Natural killer cell (primary cell): ENCODE data around the gene RBM25. TPM values are rescaled to one million over a fixed set of nuclear protein-coding genes. Genes with fewer than 3 reads are reported as not detected.

Experiments
- ATAC-seq, 3 donors: fragments of 150-1000 bp in 2 of 3; fragments of 200-7000 bp in 1 of 3; cut with Tn5 transposase; 1 replicate in 1 of 3; 2 replicates in 2 of 3; pipeline ENCODE4 v1.10.0; 2021; ENCODE audit warnings: mild to moderate bottlenecking in 2 of 3, moderate library complexity in 2 of 3
- DNase-seq, 2 donors: peaks; one replicate each; pipeline versions ENCODE4 v3.0.0 to v3.0.0-alpha.2; 2013 to 2021; ENCODE audit warnings: mixed read lengths in 1 of 2
- H3K27ac ChIP-seq: one replicate; pipeline ENCODE4 v1.5.1; 2013; ENCODE audit warnings: mild to moderate bottlenecking, low read length
- H3K27me3 ChIP-seq: one replicate; pipeline ENCODE4 v1.6.1; 2013; ENCODE audit warnings: low read length; ENCODE audit not compliant: control insufficient read depth, insufficient read depth
- H3K36me3 ChIP-seq: one replicate; pipeline ENCODE4 v1.6.1; 2013; ENCODE audit warnings: low read length; ENCODE audit not compliant: control insufficient read depth, insufficient read depth
- H3K4me1 ChIP-seq: one replicate; pipeline ENCODE4 v1.6.1; 2013; ENCODE audit warnings: low read length; ENCODE audit not compliant: control insufficient read depth, insufficient read depth
- H3K4me3 ChIP-seq: one replicate; pipeline ENCODE4 v1.5.1; 2013; ENCODE audit warnings: low read length
- H3K9me3 ChIP-seq: one replicate; pipeline ENCODE4 v1.6.1; 2013; ENCODE audit warnings: low read length; ENCODE audit not compliant: control insufficient read depth, insufficient read depth
- H3K27ac Mint-ChIP-seq, 2 donors: one replicate each; pipeline ENCODE4 v1.8.0; 2022; ENCODE audit warnings: mild to moderate bottlenecking in 2 of 2, mixed read lengths in 2 of 2, moderate library complexity in 1 of 2
- H3K27me3 Mint-ChIP-seq, 2 donors: one replicate each; pipeline ENCODE4 v1.8.0; 2022; ENCODE audit warnings: low read depth in 2 of 2, mixed read lengths in 2 of 2
- H3K36me3 Mint-ChIP-seq: one replicate; pipeline ENCODE4 v1.8.0; 2022; ENCODE audit warnings: mixed read lengths
- H3K4me1 Mint-ChIP-seq, 2 donors: one replicate each; pipeline ENCODE4 v1.8.0; 2022; ENCODE audit warnings: mixed read lengths in 2 of 2
- H3K4me3 Mint-ChIP-seq: one replicate; pipeline ENCODE4 v1.8.0; 2022; ENCODE audit warnings: mild to moderate bottlenecking, moderate library complexity, mixed read lengths
- H3K9me3 Mint-ChIP-seq, 2 donors: one replicate each; pipeline ENCODE4 v1.8.0; 2022; ENCODE audit warnings: mixed read lengths in 2 of 2
- WGBS: methylation state at CpG from one replicate; pipeline ENCODE4 v1.1.7; 2013; ENCODE audit warnings: missing lambda C conversion rate; ENCODE audit not compliant: insufficient coverage; 5-methylcytosine and 5-hydroxymethylcytosine counted together
- intact Hi-C: fragments of 100-400 bp; cut with micrococcal nuclease; formaldehyde crosslinking; loops from one replicate; pipeline ENCODE4 v1.14.2; 2022
- total RNA-seq, 4 donors: library from RNA; stranded (reverse); fragments of 120-200 nt in 1 of 4; gene quantifications; one replicate each; pipeline versions ENCODE4 v1.2.3 to v1.2.4, GENCODE V29; 2013 to 2022
- TF ChIP-seq, protein P1 (sequence below): fragments of 200-600 bp; IDR thresholded peaks from one replicate; pipeline ENCODE4 v1.8.0; 2022; ENCODE audit warnings: antibody characterized with exemption

RBM25 gene
- total RNA-seq, 3 donors from 2014 or later (not counting 1 experiment from before 2014, with no cell fraction given) = 180 to 185 (median 182) TPM

DNA sequence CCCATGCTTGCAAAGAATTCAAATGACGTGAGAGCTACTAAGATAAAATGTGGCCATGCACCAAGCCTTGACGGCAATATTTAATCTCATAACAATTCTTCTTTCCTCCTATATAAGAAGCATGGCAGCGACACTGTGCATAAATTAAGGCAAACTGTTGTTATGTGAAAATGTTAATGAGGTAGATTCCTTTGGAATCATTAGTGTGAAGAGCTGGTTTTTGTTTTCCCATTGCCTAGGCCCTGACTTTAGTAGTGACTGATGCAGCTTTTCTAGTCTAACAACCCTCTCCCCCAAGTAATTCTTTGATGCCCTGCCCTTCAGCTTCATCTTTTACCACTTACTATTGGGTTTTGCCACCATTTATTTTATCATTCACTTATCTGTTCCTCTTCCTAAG is 67.4 kb downstream of the RBM25 start:
- no peak overlapping the region for H3K4me3 Mint-ChIP-seq

DNA sequence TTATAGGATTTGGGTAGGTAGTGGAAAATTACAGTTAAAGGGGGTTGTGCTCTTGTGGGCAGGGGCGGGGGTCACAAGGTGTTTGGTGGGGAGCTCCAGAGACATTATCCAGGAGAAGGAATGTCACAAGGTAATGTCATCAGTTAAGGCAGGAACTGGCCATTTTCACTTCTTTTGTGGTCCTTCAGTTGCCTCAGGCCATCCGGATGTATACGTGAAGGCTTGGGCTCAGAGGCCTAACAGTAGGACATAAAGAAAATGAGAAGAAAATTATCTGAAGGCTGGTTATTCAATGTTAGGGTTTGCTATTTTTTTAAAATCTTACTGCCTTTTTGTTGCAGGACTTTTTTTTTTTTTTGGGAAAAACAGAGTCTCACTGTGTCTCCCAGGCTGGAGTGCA is 75.5 kb downstream of the RBM25 start:
- peaks cover 17 to 21% of the 10 kb centered on the region in 2 donors for H3K4me1 Mint-ChIP-seq
- H3K27ac ChIP-seq = no peak overlapping the region
- no peak overlapping the region for H3K4me3 ChIP-seq
- ATAC-seq (no peak), DNase-seq (no peak)
- H3K27me3 Mint-ChIP-seq = no peaks in the 10 kb centered on the region
- H3K36me3 Mint-ChIP-seq = no peaks in the 10 kb centered on the region
- H3K9me3 ChIP-seq = no peaks in the 10 kb centered on the region
- no peak overlapping the region for H3K4me3 Mint-ChIP-seq
- no peaks in the 10 kb centered on the region for H3K27me3 ChIP-seq
- H3K36me3 ChIP-seq = no peaks in the 10 kb centered on the region
- WGBS = 95% methylated on average over 3 of the region's 3 CpGs
- H3K4me1 ChIP-seq = peaks cover 17% of the 10 kb centered on the region
- no peaks in the 10 kb centered on the region for H3K9me3 Mint-ChIP-seq
- TF ChIP-seq, protein P1, sequence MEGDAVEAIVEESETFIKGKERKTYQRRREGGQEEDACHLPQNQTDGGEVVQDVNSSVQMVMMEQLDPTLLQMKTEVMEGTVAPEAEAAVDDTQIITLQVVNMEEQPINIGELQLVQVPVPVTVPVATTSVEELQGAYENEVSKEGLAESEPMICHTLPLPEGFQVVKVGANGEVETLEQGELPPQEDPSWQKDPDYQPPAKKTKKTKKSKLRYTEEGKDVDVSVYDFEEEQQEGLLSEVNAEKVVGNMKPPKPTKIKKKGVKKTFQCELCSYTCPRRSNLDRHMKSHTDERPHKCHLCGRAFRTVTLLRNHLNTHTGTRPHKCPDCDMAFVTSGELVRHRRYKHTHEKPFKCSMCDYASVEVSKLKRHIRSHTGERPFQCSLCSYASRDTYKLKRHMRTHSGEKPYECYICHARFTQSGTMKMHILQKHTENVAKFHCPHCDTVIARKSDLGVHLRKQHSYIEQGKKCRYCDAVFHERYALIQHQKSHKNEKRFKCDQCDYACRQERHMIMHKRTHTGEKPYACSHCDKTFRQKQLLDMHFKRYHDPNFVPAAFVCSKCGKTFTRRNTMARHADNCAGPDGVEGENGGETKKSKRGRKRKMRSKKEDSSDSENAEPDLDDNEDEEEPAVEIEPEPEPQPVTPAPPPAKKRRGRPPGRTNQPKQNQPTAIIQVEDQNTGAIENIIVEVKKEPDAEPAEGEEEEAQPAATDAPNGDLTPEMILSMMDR = no peak
- peak overlapping the region in 1 of 2 donors; percentile 3 for H3K27ac Mint-ChIP-seq
- intact Hi-C loops = no loop called here

More for the DNA sequence above, 67.4 kb downstream of the RBM25 start:
- H3K4me1 ChIP-seq = no peaks in the 10 kb centered on the region
- intact Hi-C loops = no loop called here
- H3K9me3 Mint-ChIP-seq = no peaks in the 10 kb centered on the region
- H3K36me3 ChIP-seq = peaks cover 24% of the 10 kb centered on the region
- peak overlapping the region; percentile 13 to 17 for H3K27ac Mint-ChIP-seq
- no peaks in the 10 kb centered on the region for H3K27me3 ChIP-seq
- ATAC-seq (no peak), DNase-seq (no peak)
- H3K4me1 Mint-ChIP-seq = no peaks in the 10 kb centered on the region
- H3K27ac ChIP-seq = no peak overlapping the region
- H3K9me3 ChIP-seq = no peaks in the 10 kb centered on the region
- WGBS = 100% methylated on average over 1 of the region's 3 CpGs
- H3K4me3 ChIP-seq = no peak overlapping the region
- no peaks in the 10 kb centered on the region for H3K36me3 Mint-ChIP-seq
- no peaks in the 10 kb centered on the region for H3K27me3 Mint-ChIP-seq
- TF ChIP-seq, protein P1 = no peak

DNA sequence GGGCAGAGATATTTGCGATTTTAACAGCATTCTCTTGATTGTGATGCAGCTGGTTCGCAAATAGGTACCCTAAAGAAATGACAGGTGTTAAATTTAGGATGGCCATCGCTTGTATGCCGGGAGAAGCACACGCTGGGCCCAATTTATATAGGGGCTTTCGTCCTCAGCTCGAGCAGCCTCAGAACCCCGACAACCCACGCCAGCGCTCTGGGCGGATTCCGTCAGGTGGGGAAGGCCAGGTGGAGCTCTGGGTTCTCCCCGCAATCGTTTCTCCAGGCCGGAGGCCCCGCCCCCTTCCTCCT is 77.7 kb downstream of the RBM25 start:
- peaks cover 23 to 27% of the 10 kb centered on the region in 2 donors for H3K4me1 Mint-ChIP-seq
- no peaks in the 10 kb centered on the region for H3K36me3 ChIP-seq
- H3K27me3 Mint-ChIP-seq = no peaks in the 10 kb centered on the region
- no peak for ATAC-seq
- TF ChIP-seq, protein P1 = no peak
- peaks cover 17% of the 10 kb centered on the region for H3K4me1 ChIP-seq
- H3K27ac Mint-ChIP-seq = peak overlapping the region; percentile 96 to 100
- no peaks in the 10 kb centered on the region for H3K9me3 Mint-ChIP-seq
- H3K4me3 ChIP-seq = peak overlapping the region; percentile 85
- H3K4me3 Mint-ChIP-seq = peak overlapping the region; percentile 97
- intact Hi-C loops = loop anchor here (1.0 to 5.0 kb wide), 2 partner anchors 78 to 951 kb away; partner anchors contain the start of gene RBM25
- H3K9me3 ChIP-seq = no peaks in the 10 kb centered on the region
- no peak for DNase-seq
- WGBS = 3% methylated on average over 16 of the region's 16 CpGs
- H3K27me3 ChIP-seq = no peaks in the 10 kb centered on the region
- H3K27ac ChIP-seq = peak overlapping the region; percentile 96
- no peaks in the 10 kb centered on the region for H3K36me3 Mint-ChIP-seq
